ENCODE results near the gene C1orf21. TPM values are rescaled to one million over a fixed set of nuclear protein-coding genes. Genes with fewer than 3 reads are reported as not detected.
A peak's percentile ranks its signal among the peaks of the same experiment; 100 is the strongest.

The C1orf21 gene
- total RNA-seq, 4 donors from 2014 or later = 106 to 206 (median 154) TPM

DNA sequence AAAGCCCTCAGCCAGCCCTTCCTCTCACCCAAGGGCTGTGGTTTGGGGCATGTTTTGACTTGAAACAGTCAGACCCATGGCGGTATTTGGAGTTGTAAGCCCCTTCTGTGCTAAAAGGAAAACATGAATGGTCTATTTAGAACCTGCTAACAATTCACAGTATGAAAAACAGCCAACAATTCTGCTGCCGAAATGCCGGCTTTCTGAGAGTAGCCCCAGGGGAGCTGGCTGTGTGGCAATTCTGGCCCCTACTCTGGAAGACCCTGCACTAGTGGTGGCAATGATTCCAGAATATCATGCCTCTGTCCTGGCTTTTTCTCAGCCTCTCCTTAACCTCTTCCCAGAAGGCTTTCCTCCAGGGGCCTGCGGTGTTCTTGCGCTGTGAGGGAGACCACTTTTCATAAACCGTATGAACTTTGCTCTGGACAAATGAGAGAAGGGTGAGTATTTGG is 249.2 kb downstream of the C1orf21 start:
- DNase-seq (no peak), ATAC-seq (no peak)
- intact Hi-C loops (cut with DNase I; ENCODE audit: low total_unique reads) = no loop called here
- H3K9me3 ChIP-seq = no peaks in the 10 kb centered on the region
- peak overlapping the region in 2 of 4 donors; percentile 31 to 39 for H3K27ac ChIP-seq
- no peaks in the 10 kb centered on the region for H3K27me3 ChIP-seq
- in situ Hi-C loops (cut with MboI; ENCODE audit: low sequenced_read_pairs in 4 of 4) = no loop called here
- peaks cover 27 to 31% of the 10 kb centered on the region in 2 donors for H3K4me1 ChIP-seq
- H3K4me3 ChIP-seq = no peak overlapping the region
- no peaks in the 10 kb centered on the region for H3K36me3 ChIP-seq
- TF ChIP-seq, protein P1, sequence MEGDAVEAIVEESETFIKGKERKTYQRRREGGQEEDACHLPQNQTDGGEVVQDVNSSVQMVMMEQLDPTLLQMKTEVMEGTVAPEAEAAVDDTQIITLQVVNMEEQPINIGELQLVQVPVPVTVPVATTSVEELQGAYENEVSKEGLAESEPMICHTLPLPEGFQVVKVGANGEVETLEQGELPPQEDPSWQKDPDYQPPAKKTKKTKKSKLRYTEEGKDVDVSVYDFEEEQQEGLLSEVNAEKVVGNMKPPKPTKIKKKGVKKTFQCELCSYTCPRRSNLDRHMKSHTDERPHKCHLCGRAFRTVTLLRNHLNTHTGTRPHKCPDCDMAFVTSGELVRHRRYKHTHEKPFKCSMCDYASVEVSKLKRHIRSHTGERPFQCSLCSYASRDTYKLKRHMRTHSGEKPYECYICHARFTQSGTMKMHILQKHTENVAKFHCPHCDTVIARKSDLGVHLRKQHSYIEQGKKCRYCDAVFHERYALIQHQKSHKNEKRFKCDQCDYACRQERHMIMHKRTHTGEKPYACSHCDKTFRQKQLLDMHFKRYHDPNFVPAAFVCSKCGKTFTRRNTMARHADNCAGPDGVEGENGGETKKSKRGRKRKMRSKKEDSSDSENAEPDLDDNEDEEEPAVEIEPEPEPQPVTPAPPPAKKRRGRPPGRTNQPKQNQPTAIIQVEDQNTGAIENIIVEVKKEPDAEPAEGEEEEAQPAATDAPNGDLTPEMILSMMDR (IDR thresholded peaks at IDR 0.05 in 4 of 5, conservative IDR thresholded peaks at IDR 0.05 in 1 of 5) = no peak
- no peak for TF ChIP-seq POLR2A (IDR thresholded peaks at IDR 0.05)

DNA sequence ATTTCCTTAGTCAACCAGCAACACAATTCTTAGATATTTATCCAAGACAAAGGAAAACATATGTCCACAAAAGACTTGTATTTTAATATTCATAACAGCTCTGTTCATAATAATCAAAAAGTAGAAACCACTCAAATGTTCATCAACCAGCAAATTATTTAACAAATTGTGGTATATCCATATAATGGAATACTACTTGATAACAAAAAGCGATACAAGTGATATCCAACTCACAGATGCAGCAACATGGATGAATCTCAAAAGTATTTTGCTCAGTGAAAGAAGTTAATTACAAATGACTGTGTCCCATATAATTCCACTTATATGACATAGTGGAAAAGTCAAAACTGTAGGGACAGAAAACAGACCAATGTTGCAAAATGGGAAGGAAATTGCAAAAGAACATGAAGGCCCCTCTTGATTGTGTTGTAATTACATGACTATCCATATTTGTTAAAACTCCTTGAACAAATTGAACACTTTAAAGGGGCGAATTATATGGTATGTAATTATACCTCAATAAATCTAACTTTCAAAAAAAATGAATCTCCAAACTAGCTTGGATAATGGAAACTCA is 250.9 kb downstream of the C1orf21 start:
- Histone ChIP-seq H3K36me3 (no peaks in the 10 kb centered on the region), H3K4me3 (no peak overlapping the region), H3K4me1 (peaks cover 13 to 16% of the 10 kb centered on the region in 2 donors), H3K27me3 (no peaks in the 10 kb centered on the region), H3K27ac (no peak overlapping the region), H3K9me3 (no peaks in the 10 kb centered on the region)
- in situ Hi-C loops (cut with MboI; ENCODE audit: low sequenced_read_pairs in 4 of 4) = no loop called here
- intact Hi-C loops (cut with DNase I; ENCODE audit: low total_unique reads) = no loop called here
- TF ChIP-seq, protein P1 (IDR thresholded peaks at IDR 0.05 in 4 of 5, conservative IDR thresholded peaks at IDR 0.05 in 1 of 5) = no peak
- TF ChIP-seq POLR2A (IDR thresholded peaks at IDR 0.05) = no peak
- ATAC-seq (no peak), DNase-seq (no peak)

DNA sequence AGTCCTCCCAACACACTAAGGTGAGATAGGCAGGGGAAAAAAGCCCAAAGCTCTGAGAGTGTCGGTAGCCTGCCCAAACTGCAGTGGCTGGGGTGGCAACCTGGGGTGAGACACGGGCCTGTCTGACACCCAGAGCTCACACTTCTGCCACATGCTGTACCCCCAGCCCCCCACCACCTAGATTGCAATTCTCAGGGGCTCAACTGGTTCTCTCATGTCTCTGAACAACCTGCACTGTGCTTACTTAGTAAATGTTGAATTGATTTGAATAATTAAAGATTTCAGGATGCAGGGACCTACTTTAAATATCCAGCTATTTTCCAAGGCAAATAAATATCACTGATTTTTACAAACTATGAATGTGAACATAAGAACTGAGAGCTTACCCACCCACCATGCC is 252.4 kb downstream of the C1orf21 start:
- intact Hi-C loops (cut with DNase I; ENCODE audit: low total_unique reads) (no loop called here), in situ Hi-C loops (cut with MboI; ENCODE audit: low sequenced_read_pairs in 4 of 4) (no loop called here)
- DNase-seq (no peak), ATAC-seq (no peak)
- no peak for TF ChIP-seq POLR2A (IDR thresholded peaks at IDR 0.05)
- TF ChIP-seq, protein P1 (IDR thresholded peaks at IDR 0.05 in 4 of 5, conservative IDR thresholded peaks at IDR 0.05 in 1 of 5) = no peak
- no peaks in the 10 kb centered on the region for H3K36me3 ChIP-seq
- no peaks in the 10 kb centered on the region for H3K27me3 ChIP-seq
- peaks cover 0 to 2% of the 10 kb centered on the region in 2 donors for H3K4me1 ChIP-seq
- no peak overlapping the region for H3K27ac ChIP-seq
- no peak overlapping the region for H3K4me3 ChIP-seq
- H3K9me3 ChIP-seq = no peaks in the 10 kb centered on the region

DNA sequence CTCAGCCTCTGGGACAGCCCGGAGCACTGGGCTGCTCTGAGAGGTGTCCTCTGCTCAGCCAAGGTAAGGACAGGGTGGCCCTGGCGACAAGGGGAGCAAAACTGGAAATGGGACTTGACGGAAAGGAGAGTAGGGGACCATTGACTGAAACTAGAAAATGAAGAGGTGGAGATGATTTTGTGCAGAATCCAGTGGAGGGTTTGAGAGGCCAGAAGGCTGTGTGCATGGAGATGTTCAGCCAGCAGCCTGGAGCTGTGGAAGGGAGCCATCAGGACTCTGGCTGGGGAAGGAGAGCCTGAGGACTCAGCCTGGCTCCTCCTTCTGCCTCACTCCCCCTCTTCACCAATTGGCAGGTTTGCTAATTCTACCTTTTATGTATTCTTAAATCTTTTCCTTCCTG is 253.7 kb downstream of the C1orf21 start:
- no peaks in the 10 kb centered on the region for H3K9me3 ChIP-seq
- ATAC-seq (no peak), DNase-seq (no peak)
- no peak overlapping the region for H3K27ac ChIP-seq
- in situ Hi-C loops (cut with MboI; ENCODE audit: low sequenced_read_pairs in 4 of 4) (no loop called here), intact Hi-C loops (cut with DNase I; ENCODE audit: low total_unique reads) (no loop called here)
- no peak for TF ChIP-seq POLR2A (IDR thresholded peaks at IDR 0.05)
- TF ChIP-seq, protein P1 (IDR thresholded peaks at IDR 0.05 in 4 of 5, conservative IDR thresholded peaks at IDR 0.05 in 1 of 5) = no peak
- no peak overlapping the region for H3K4me3 ChIP-seq
- no peaks in the 10 kb centered on the region for H3K36me3 ChIP-seq
- H3K27me3 ChIP-seq = no peaks in the 10 kb centered on the region
- no peaks in the 10 kb centered on the region for H3K4me1 ChIP-seq

DNA sequence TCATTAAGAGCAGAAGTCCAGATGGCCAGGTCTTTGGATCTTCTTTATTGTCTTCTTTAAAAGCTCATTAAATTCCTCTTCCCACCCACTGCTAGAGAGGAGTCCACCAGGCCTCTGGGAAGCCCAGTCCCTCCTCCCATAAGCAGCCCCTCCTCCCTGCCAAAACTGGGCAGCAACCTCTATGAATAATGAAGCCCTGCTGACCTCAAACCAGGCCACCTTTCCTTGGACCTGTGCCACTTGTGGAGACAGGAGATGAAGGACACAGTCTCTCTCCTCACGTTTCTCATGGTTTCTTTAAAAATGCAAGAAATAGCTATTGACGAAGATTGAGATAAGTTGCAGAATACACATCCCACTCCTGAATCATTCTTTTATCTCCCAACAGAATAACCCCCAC is 255.1 kb downstream of the C1orf21 start:
- no peaks in the 10 kb centered on the region for H3K9me3 ChIP-seq
- intact Hi-C loops (cut with DNase I; ENCODE audit: low total_unique reads) (no loop called here), in situ Hi-C loops (cut with MboI; ENCODE audit: low sequenced_read_pairs in 4 of 4) (no loop called here)
- peaks cover 0 to 1% of the 10 kb centered on the region in 2 donors for H3K4me1 ChIP-seq
- no peak overlapping the region for H3K4me3 ChIP-seq
- no peak for DNase-seq
- no peak for TF ChIP-seq POLR2A (IDR thresholded peaks at IDR 0.05)
- TF ChIP-seq, protein P1 (IDR thresholded peaks at IDR 0.05 in 4 of 5, conservative IDR thresholded peaks at IDR 0.05 in 1 of 5) = no peak
- no peak overlapping the region for H3K27ac ChIP-seq
- no peaks in the 10 kb centered on the region for H3K36me3 ChIP-seq
- ATAC-seq = no peak
- H3K27me3 ChIP-seq = no peaks in the 10 kb centered on the region

Data from gastrocnemius medialis (tissue), 4 donors.